MM.1S (cell line): Measurements from ENCODE around the gene MOGAT1.
A peak's percentile ranks its signal among the peaks of the same experiment; 100 is the strongest.
"Not testable (repeated sequence)": the region's sequence is repeated elsewhere in the genome, so short reads cannot be mapped to it uniquely, and the experiment has no call there.

Experiments
- DNase-seq: peaks from one replicate; pipeline ENCODE4 v3.0.0-alpha.2; 2015
- H2AFZ ChIP-seq: fragments of 300-600 bp; sonication (generic); 2 replicates; pipeline ENCODE4 v1.6.0; 2016; ENCODE audit warnings: antibody characterized with exemption, low read length
- H3F3A ChIP-seq: fragments of 300-600 bp; sonication (generic); 2 replicates; pipeline ENCODE4 v1.6.1; 2016; ENCODE audit warnings: mild to moderate bottlenecking, antibody characterized with exemption, low read length, moderate library complexity, mixed read lengths; ENCODE audit not compliant: insufficient read depth
- H3K27ac ChIP-seq: fragments of 300-600 bp; sonication (generic); 2 replicates; pipeline ENCODE4 v1.5.1; 2016; ENCODE audit warnings: mild to moderate bottlenecking, low read length
- H3K27me3 ChIP-seq: fragments of 300-600 bp; sonication (generic); replicated peaks from 2 replicates; pipeline ENCODE4 v1.6.0; 2016; ENCODE audit warnings: low read length; ENCODE audit not compliant: insufficient read depth
- H3K36me3 ChIP-seq: fragments of 300-600 bp; sonication (generic); replicated peaks from 2 replicates; pipeline ENCODE4 v1.6.1; 2016; ENCODE audit warnings: mild to moderate bottlenecking, low read length, mixed read lengths; ENCODE audit not compliant: insufficient read depth
- H3K4me1 ChIP-seq: fragments of 300-600 bp; sonication (generic); 2 replicates; pipeline ENCODE4 v1.6.1; 2016; ENCODE audit warnings: low read length, mixed read lengths
- H3K4me2 ChIP-seq: fragments of 300-600 bp; sonication (generic); 2 replicates; pipeline ENCODE4 v1.6.0; 2016; ENCODE audit warnings: low read depth, low read length
- H3K4me3 ChIP-seq: fragments of 300-600 bp; sonication (generic); 2 replicates; pipeline ENCODE4 v1.5.1; 2016; ENCODE audit warnings: low read length, mixed read lengths
- H3K79me2 ChIP-seq: fragments of 300-600 bp; sonication (generic); 2 replicates; pipeline ENCODE4 v1.6.1; 2016; ENCODE audit warnings: mixed run types, low read length, mixed read lengths
- H3K9ac ChIP-seq: fragments of 300-600 bp; sonication (generic); 2 replicates; pipeline ENCODE4 v1.6.1; 2016; ENCODE audit warnings: low read length, mixed read lengths
- H3K9me2 ChIP-seq: fragments of 300-600 bp; sonication (generic); replicated peaks from 2 replicates; pipeline ENCODE4 v1.6.1; 2016; ENCODE audit warnings: mild to moderate bottlenecking, low read length, mixed read lengths; ENCODE audit not compliant: insufficient read depth
- H3K9me3 ChIP-seq: fragments of 300-600 bp; sonication (generic); replicated peaks from 2 replicates; pipeline ENCODE4 v1.6.1; 2016; ENCODE audit warnings: mild to moderate bottlenecking, low read length, mixed read lengths; ENCODE audit not compliant: insufficient read depth
- H4K20me1 ChIP-seq: fragments of 300-600 bp; sonication (generic); 2 replicates; pipeline ENCODE4 v1.6.1; 2016; ENCODE audit warnings: mild to moderate bottlenecking, low read length, moderate library complexity, mixed read lengths; ENCODE audit not compliant: insufficient read depth
- EZH2 ChIP-seq: fragments of 300-600 bp; sonication (generic); optimal IDR thresholded peaks from 2 replicates; pipeline ENCODE3; 2017; ENCODE audit warnings: low read depth, mild to moderate bottlenecking, antibody characterized with exemption, low read length, mixed read lengths
- EZH2phosphoT487 ChIP-seq: fragments of 300-600 bp; sonication (generic); IDR thresholded peaks from 2 replicates; pipeline ENCODE4 v1.6.1; 2018; ENCODE audit warnings: antibody characterized with exemption, low read length
- TF ChIP-seq, protein P1 (sequence below): fragments of 300-600 bp; sonication (generic); IDR thresholded peaks from 2 replicates; pipeline ENCODE4 v1.5.1; 2016; ENCODE audit warnings: antibody characterized with exemption, low read length, mixed read lengths

The MOGAT1 gene

DNA sequence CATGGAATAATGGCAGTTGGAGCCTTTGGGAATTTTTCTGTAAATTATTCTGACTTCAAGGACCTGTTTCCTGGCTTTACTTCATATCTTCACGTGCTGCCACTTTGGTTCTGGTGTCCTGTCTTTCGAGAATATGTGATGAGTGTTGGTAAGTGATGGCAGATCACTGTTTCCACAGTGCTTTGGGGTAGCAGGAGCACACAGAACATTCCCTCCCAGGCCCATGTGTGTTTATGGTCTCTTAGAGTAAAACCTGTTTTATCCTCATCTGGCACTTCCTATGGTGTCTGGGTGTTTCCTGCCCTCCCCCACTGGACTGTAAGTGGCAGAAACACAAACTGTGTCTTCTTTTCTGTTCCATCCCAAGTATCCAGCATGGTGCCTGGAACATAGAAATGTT is 17.9 kb downstream of the MOGAT1 start:
- no peak overlapping the region for H3K27ac ChIP-seq

DNA sequence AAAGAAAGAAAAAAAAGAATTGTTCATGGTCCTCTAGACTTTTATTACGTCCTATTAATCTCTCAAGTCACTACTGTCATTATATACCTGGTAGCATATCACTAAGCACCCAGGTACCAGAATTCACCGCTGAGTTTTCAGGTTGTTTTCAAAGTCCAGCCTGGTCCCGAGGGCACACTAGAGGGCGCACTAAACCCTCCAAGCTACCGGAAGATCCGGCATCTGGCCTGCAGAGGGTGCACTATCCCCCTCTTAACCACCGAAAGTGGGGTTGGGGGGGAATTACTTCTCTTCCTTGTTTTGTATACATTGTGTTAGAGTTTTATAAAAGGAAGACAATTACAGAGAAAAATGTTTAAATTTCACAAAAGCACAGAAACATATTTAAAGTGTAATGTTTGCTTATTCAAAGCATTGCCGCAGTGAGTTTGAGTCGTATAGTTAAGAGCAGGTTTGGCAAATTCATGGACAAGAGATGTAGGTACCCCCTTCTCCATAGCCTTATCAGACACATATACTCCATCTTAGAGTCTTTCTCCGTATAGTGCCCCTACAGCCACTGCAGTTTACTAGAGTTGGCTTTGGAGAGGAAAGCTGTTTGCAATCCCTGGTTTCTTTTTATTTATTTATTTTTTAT is 19.2 kb downstream of the MOGAT1 start:
- Histone ChIP-seq H3K9me3 (no peaks in the 10 kb centered on the region), H3K4me2 (no peak overlapping the region), H3F3A (no peaks in the 10 kb centered on the region), H3K4me1 (no peaks in the 10 kb centered on the region), H3K27me3 (no peaks in the 10 kb centered on the region), H3K27ac (no peak overlapping the region), H3K36me3 (no peaks in the 10 kb centered on the region), H2AFZ (no peak overlapping the region), H3K9ac (no peak overlapping the region), H4K20me1 (no peaks in the 10 kb centered on the region), H3K9me2 (no peaks in the 10 kb centered on the region), H3K4me3 (no peak overlapping the region), H3K79me2 (no peaks in the 10 kb centered on the region)
- peak; percentile 78 for DNase-seq
- TF ChIP-seq, protein P1, sequence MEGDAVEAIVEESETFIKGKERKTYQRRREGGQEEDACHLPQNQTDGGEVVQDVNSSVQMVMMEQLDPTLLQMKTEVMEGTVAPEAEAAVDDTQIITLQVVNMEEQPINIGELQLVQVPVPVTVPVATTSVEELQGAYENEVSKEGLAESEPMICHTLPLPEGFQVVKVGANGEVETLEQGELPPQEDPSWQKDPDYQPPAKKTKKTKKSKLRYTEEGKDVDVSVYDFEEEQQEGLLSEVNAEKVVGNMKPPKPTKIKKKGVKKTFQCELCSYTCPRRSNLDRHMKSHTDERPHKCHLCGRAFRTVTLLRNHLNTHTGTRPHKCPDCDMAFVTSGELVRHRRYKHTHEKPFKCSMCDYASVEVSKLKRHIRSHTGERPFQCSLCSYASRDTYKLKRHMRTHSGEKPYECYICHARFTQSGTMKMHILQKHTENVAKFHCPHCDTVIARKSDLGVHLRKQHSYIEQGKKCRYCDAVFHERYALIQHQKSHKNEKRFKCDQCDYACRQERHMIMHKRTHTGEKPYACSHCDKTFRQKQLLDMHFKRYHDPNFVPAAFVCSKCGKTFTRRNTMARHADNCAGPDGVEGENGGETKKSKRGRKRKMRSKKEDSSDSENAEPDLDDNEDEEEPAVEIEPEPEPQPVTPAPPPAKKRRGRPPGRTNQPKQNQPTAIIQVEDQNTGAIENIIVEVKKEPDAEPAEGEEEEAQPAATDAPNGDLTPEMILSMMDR = peak; percentile 100
- TF ChIP-seq EZH2 = no peak

More for the DNA sequence above, 17.9 kb downstream of the MOGAT1 start:
- no peaks in the 10 kb centered on the region for H3F3A ChIP-seq
- H3K4me3 ChIP-seq = no peak overlapping the region
- no peaks in the 10 kb centered on the region for H3K9me2 ChIP-seq
- H3K4me1 ChIP-seq = no peaks in the 10 kb centered on the region
- H3K27me3 ChIP-seq = no peaks in the 10 kb centered on the region
- TF ChIP-seq EZH2 (no peak), EZH2phosphoT487 (no peak)
- TF ChIP-seq, protein P1 = no peak
- H3K9ac ChIP-seq = no peak overlapping the region
- no peaks in the 10 kb centered on the region for H3K36me3 ChIP-seq
- H3K79me2 ChIP-seq = no peaks in the 10 kb centered on the region
- no peaks in the 10 kb centered on the region for H3K9me3 ChIP-seq
- DNase-seq = no peak
- no peaks in the 10 kb centered on the region for H4K20me1 ChIP-seq
- H3K4me2 ChIP-seq = no peak overlapping the region
- no peak overlapping the region for H2AFZ ChIP-seq

DNA sequence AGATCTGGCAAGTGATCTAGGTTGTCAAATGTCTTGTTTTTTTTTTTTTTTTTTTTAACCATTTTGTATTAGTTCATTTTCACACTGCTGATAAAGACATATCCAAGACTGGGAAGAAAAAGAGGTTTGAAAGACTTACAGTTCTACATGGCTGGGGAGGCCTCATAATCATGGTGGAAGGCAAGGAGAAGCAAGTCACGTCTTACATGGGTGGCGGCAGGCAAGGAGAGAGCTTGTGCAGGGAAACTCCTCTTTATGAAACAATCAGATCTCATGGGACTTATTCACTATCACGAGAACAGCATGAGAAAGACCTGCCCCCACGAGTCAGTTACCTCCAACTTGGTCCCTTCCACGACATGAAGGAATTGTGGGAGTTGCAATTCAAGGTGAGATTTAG is 22.0 kb downstream of the MOGAT1 start:
- H3K9me2 ChIP-seq, H2AFZ ChIP-seq, H3K27ac ChIP-seq, H3K4me2 ChIP-seq, H3K36me3 ChIP-seq, DNase-seq, H3K9me3 ChIP-seq, H3K27me3 ChIP-seq, H4K20me1 ChIP-seq, H3K4me3 ChIP-seq, H3K9ac ChIP-seq, H3F3A ChIP-seq, H3K4me1 ChIP-seq, H3K79me2 ChIP-seq: not testable (repeated sequence)

DNA sequence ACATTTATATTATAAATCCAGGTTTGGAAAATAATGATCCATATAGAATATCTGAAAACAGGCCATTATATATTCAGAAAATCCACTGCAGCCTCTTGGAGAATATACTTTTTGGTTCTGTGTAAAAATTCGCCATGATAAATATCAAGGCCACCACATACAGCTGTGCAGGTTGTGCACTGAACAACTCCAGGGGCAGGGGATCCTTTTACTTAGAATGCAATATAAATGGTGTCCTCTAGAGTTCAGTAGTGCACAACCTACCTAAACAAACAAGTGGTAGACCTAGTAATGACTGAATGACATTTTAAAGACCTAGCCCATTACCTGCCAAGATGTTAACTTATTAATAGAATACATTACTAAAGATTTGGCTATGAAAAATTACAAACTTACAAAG is 22.4 kb downstream of the MOGAT1 start:
- H3K4me1 ChIP-seq = no peaks in the 10 kb centered on the region
- no peak overlapping the region for H3K9ac ChIP-seq
- H2AFZ ChIP-seq = no peak overlapping the region
- no peaks in the 10 kb centered on the region for H3K9me3 ChIP-seq
- H3K4me2 ChIP-seq = no peak overlapping the region
- H3K27ac ChIP-seq = no peak overlapping the region
- no peaks in the 10 kb centered on the region for H4K20me1 ChIP-seq
- no peaks in the 10 kb centered on the region for H3K36me3 ChIP-seq
- no peaks in the 10 kb centered on the region for H3K27me3 ChIP-seq
- no peaks in the 10 kb centered on the region for H3K79me2 ChIP-seq
- H3F3A ChIP-seq = no peaks in the 10 kb centered on the region
- no peak for TF ChIP-seq EZH2
- TF ChIP-seq EZH2phosphoT487 = no peak
- TF ChIP-seq, protein P1 = peak; percentile 37
- no peaks in the 10 kb centered on the region for H3K9me2 ChIP-seq
- no peak overlapping the region for H3K4me3 ChIP-seq
- peak; percentile 24 for DNase-seq
